Skeletal muscle tissue (tissue), 4 donors: ENCODE measurements around the gene GOLT1A. TPM values are rescaled to one million over a fixed set of nuclear protein-coding genes. Genes with fewer than 3 reads are reported as not detected.

ENCODE experiments used
- H3K27ac ChIP-seq: one replicate; pipeline ENCODE4 v1.7.0; 2013; ENCODE audit warnings: mild to moderate bottlenecking, low read depth, low read length, inconsistent platforms
- H3K27me3 ChIP-seq, 3 donors: one replicate each; pipeline ENCODE4 v1.7.0; 2013; ENCODE audit warnings: low read length in 3 of 3; ENCODE audit not compliant: control insufficient read depth in 3 of 3, insufficient read depth in 3 of 3
- H3K36me3 ChIP-seq, 3 donors: one replicate each; pipeline ENCODE4 v1.7.0; 2013; ENCODE audit warnings: low read length in 3 of 3; ENCODE audit not compliant: control insufficient read depth in 3 of 3, insufficient read depth in 3 of 3
- H3K4me1 ChIP-seq, 3 donors: one replicate each; pipeline ENCODE4 v1.7.0; 2013; ENCODE audit warnings: low read length in 3 of 3, mild to moderate bottlenecking in 3 of 3; ENCODE audit not compliant: control insufficient read depth in 3 of 3, insufficient read depth in 3 of 3
- H3K4me3 ChIP-seq, 3 donors: one replicate each; pipeline ENCODE4 v1.7.0; 2013; ENCODE audit warnings: low read length in 3 of 3
- H3K9ac ChIP-seq, 3 donors: one replicate each; pipeline ENCODE4 v1.7.0; 2013; ENCODE audit warnings: low read length in 3 of 3, mild to moderate bottlenecking in 3 of 3, moderate library complexity in 2 of 3, low read depth in 1 of 3
- H3K9me3 ChIP-seq, 3 donors: one replicate each; pipeline ENCODE4 v1.7.0; 2013; ENCODE audit warnings: low read length in 3 of 3; ENCODE audit not compliant: control insufficient read depth in 3 of 3
- total RNA-seq: library from RNA; depleted of rRNA; stranded (reverse); fragments of >200 nt; gene quantifications from one replicate; pipeline ENCODE4 v1.2.3, GENCODE V29; 2014
- donor health status: Osteomylitis.

The GOLT1A gene
- total RNA-seq, 1 donor from 2014 or later, result not detected

DNA sequence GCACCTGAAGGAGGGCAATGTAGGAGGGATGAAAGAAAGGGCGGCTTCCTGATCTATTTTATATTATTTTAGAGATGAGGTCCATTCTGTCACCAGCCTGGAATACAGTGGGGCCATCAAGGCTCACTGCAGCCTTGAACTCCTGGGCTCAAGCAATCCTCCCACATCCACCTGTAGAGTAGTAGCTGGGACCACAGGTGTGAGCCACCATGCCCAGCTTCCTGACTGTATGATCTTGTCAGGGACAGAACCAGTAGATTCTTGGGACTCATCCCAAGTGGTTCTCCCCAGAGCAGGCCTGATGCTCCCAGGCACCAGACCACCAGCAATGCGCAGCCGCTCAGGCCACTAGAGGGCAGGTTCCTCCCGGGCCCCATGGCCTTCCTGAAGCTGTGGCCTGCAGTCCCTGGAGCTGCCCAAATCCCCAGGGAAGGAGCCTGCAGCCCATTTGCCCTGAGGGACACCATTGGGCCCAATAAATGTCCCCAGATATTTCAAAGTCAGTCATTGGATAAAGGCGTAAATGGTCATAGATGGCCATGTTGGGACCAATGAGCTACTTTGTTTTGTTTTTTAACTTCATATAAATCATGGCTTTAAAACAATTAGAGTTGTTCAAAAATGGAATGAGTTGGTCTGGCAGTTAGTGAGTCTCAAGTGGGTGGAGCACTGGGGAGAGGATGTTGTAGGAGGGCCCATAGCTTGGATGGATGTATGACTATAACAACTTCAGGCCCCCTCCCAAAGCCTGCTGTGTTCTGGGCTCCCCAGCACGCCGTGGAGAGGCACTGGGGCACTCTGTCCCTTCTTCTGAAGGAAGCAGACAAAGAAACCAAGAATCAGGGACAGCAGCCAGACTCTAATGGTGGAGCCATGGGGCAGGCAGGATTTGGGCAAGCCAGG lies 44.7 kb upstream of the GOLT1A start:
- H3K27ac ChIP-seq, result no peak overlapping the region
- H3K4me3 ChIP-seq, result no peak overlapping the region
- H3K36me3 ChIP-seq, result peaks cover 0 to 5% (median 0%) of the 10 kb centered on the region in 3 donors
- H3K27me3 ChIP-seq, result peaks cover 0 to 2% (median 0%) of the 10 kb centered on the region in 3 donors
- no peak overlapping the region for H3K9ac ChIP-seq
- peaks cover 2 to 6% (median 3%) of the 10 kb centered on the region in 3 donors for H3K4me1 ChIP-seq
- H3K9me3 ChIP-seq, result no peaks in the 10 kb centered on the region

DNA sequence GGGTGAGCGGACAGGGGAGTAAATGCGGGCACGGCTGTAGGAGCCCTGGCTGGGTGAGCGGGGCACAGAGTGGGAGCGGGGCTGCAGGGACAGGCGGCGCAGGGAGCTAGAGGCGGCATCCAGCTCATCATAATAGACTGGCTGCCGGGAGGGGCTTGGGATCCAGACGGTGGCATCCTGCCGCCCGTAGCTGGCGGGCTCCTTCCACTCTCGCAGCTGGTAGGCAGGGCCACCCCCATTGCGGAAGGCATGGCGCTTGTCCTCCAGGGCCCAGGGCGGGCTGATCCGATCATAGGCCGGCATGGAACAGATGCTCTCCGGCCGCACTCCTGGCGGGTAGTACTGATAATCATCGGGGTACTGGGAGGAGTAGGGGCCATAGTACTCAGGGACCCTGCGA lies 43.7 kb upstream of the GOLT1A start:
- no peaks in the 10 kb centered on the region for H3K27me3 ChIP-seq
- H3K36me3 ChIP-seq, result peaks cover 0 to 5% (median 0%) of the 10 kb centered on the region in 3 donors

DNA sequence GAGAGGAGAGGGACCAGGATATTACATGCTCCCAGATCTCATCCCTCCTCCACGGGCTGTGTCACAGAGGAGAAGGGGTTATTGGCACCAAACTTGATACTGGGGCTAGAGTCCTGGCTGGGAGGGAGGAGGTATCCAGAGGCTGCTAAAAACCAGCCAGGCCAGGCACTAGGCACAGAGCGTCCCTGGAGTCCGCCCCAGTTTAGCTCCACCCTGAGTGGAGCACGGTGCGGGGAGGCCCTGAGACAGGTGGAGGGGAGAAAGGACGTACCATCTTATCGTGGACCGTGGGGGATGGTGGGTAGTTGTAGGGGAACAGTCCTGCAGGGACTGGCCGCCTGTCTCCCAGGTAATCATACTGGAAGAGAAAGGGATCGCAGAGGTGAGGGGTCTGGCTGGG lies 42.7 kb upstream of the GOLT1A start:
- Histone ChIP-seq H3K4me1 (peaks cover 0 to 5% (median 2%) of the 10 kb centered on the region in 3 donors), H3K9me3 (no peaks in the 10 kb centered on the region), H3K27ac (no peak overlapping the region), H3K27me3 (no peaks in the 10 kb centered on the region), H3K4me3 (no peak overlapping the region), H3K9ac (no peak overlapping the region), H3K36me3 (peaks cover 0 to 5% (median 0%) of the 10 kb centered on the region in 3 donors)

More for the DNA sequence above, 43.7 kb upstream of the GOLT1A start:
- H3K9me3 ChIP-seq, result no peaks in the 10 kb centered on the region
- H3K4me3 ChIP-seq, result no peak overlapping the region
- H3K4me1 ChIP-seq, result peaks cover 0 to 2% (median 0%) of the 10 kb centered on the region in 3 donors
- H3K27ac ChIP-seq, result no peak overlapping the region
- no peak overlapping the region for H3K9ac ChIP-seq

DNA sequence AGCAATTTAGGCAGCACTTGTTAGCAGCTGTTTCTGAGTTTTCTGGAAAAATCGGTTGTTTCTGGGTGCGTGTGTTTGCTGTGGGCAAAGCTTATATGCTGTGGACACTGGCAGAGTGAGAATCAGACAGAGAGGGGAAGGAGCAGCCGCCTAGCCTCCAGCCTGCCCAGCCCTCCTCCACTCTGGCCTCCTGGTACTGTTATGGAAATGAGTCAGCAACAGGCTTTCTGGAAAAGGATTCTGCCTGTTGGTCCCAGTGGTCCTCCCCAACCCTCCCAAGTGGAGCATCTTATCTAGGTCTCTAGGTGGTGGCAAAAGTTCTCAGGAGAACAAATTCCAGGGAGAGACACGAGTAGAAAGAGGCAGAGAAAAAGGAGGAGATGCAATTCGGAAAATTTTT lies 42.2 kb upstream of the GOLT1A start:
- peaks cover 0 to 9% (median 8%) of the 10 kb centered on the region in 3 donors for H3K4me1 ChIP-seq
- H3K27ac ChIP-seq, result no peak overlapping the region
- peaks cover 0 to 2% (median 0%) of the 10 kb centered on the region in 3 donors for H3K36me3 ChIP-seq
- no peak overlapping the region for H3K4me3 ChIP-seq
- no peaks in the 10 kb centered on the region for H3K9me3 ChIP-seq
- no peak overlapping the region for H3K9ac ChIP-seq
- H3K27me3 ChIP-seq, result no peaks in the 10 kb centered on the region

DNA sequence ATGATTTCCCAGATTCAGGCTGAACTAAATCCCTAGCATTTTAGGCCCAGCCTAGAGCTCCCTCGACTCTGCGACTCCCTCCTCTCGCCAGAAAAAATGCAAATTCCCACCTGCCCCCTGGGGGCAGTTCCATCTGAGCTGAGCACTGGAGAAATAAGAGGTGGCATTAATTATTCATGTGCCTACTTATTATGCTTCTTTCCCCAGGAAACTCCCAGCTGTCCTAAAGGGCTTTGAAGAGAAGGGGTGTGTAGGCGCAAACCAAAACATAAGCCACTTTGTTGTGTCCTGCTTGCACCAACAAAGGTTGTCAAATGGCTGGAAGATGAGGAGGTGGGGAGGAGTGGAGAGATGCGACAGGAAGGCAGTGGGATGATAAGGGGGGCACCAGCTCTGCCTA lies 41.4 kb upstream of the GOLT1A start:
- Histone ChIP-seq H3K27me3 (no peaks in the 10 kb centered on the region), H3K9ac (no peak overlapping the region), H3K27ac (no peak overlapping the region), H3K36me3 (peaks cover 0 to 2% (median 0%) of the 10 kb centered on the region in 3 donors), H3K4me3 (no peak overlapping the region), H3K4me1 (peaks cover 0 to 15% (median 14%) of the 10 kb centered on the region in 3 donors), H3K9me3 (no peaks in the 10 kb centered on the region)

DNA sequence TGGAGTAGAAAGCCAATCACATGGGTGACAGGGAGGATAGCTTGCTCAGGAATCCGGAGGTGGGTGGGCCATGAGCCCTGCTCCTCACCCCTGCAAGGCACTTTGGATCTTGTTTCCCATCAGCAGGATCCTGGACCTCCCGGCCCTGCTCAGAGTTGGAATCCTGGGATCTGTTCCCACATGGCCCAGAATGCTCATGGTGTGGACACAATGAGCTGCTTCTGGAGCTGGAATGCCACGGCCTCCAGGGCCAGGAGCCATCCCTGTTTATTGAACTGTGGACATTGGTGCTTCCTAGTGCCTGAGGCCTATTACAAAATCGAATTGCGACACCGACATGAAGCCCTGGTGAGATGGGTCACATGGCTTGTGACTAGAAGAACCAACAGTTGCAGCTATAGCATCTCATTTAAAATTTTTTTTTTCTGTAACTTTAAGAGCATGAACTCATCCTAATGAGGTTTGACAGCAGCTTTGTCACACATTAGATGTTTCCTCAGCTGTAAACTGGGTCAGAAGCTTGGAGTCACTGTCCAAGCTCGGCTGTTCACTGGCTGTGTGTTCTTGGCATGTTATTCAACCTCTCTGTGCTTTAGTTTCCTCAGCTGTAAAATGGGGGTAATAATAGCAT lies 40.4 kb upstream of the GOLT1A start:
- H3K9me3 ChIP-seq, result no peaks in the 10 kb centered on the region
- H3K4me3 ChIP-seq, result no peak overlapping the region
- peaks cover 0 to 3% (median 0%) of the 10 kb centered on the region in 3 donors for H3K36me3 ChIP-seq
- peak overlapping the region in 1 of 3 donors; percentile 8 for H3K9ac ChIP-seq
- H3K27me3 ChIP-seq, result no peaks in the 10 kb centered on the region
- peaks cover 0 to 18% (median 14%) of the 10 kb centered on the region in 3 donors for H3K4me1 ChIP-seq
- no peak overlapping the region for H3K27ac ChIP-seq

DNA sequence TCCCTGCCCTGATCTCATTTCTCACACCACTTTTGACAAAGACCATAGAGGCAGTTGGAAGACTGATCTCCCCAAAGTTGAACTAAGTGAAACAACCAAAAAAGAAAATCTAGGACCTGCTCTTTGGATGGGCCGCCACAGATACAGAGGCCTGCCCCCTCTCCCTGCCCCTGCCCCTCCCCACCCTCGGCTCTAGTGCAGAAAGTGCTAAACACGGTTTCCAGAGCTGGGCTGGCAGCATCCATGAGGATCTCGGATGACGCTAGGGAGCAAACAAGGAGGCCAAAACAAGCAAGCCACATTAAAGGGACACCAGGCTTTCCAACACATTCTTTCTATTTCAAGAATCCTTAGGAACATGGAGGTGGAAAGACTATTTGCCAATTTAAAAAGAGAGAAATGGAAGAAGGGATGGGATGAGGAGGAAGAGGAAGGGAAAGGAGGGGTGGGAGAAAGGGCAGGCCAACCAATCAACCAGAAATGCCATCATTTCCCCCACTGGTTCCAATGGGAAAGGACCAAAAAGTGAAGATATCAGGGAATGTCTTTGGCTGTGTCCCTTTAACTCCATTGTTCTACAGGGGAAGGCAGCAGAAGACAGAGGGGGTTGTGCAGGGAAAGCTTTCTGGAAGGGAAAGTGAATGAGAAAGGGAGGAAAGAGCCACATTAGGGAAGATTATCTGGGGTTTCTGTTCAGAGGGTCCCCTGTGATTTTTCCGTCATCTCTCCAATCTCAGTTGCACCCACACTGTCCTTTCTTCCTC lies 38.3 kb upstream of the GOLT1A start:
- H3K27ac ChIP-seq, result no peak overlapping the region
- H3K36me3 ChIP-seq, result peaks cover 0 to 8% (median 3%) of the 10 kb centered on the region in 3 donors
- H3K4me3 ChIP-seq, result no peak overlapping the region

DNA sequence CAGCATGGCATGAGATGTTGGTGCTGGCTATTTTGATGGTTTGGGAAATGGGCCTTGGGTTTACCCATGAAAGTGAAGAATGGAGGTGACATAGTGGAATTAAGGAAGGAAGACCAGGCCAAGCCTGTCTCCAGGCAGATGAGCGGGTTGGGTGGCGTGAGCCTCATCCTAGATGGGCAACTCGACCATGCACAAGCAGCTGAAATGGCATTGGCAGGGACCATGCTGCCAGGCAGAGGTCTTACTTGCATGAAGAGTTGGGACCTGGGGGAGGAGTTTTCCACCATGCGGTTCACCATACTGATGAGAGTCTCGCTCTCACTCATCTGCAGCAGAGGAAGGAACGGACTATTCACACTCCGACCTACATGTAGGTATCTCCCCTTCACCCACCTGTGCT lies 37.5 kb upstream of the GOLT1A start:
- peaks cover 0 to 4% (median 0%) of the 10 kb centered on the region in 3 donors for H3K27me3 ChIP-seq
- H3K4me3 ChIP-seq, result no peak overlapping the region
- peaks cover 0 to 6% (median 3%) of the 10 kb centered on the region in 3 donors for H3K36me3 ChIP-seq
- peaks cover 0 to 18% (median 11%) of the 10 kb centered on the region in 3 donors for H3K4me1 ChIP-seq
- no peak overlapping the region for H3K9ac ChIP-seq
- no peaks in the 10 kb centered on the region for H3K9me3 ChIP-seq
- H3K27ac ChIP-seq, result no peak overlapping the region

More for the DNA sequence above, 38.3 kb upstream of the GOLT1A start:
- Histone ChIP-seq H3K9me3 (no peaks in the 10 kb centered on the region), H3K4me1 (peaks cover 0 to 18% (median 11%) of the 10 kb centered on the region in 3 donors), H3K27me3 (peaks cover 0 to 4% (median 0%) of the 10 kb centered on the region in 3 donors), H3K9ac (no peak overlapping the region)

DNA sequence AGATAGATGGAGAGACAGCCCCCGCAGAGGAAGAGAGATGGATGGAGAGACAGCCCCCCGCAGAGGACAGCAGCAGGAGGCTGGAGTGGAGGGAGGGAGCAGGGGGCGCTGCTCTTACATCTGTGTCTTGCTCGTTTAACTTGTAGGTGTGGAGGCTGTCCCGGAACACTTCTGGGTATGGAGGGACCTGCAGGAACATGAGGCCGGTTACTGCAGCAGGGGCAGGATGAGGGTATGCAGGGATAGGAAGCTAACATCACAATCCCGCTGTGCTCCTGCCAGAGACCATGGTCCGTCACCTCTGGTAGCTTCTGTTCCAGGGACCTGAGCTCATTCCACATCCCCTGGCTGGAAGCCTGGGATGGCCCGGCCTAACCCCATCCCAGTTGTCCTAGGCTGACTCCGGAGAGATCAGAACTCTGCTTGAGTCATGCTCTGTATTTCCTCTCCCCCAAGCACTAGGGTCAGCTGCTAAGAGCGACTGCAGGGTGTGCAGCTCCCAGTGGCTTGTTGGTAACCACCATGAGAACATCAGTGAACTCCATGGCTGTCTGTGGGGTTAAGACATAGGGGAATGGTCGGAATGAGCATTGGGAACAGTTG lies 36.7 kb upstream of the GOLT1A start:
- Histone ChIP-seq H3K27me3 (peaks cover 0 to 4% (median 0%) of the 10 kb centered on the region in 3 donors), H3K27ac (no peak overlapping the region), H3K9me3 (no peaks in the 10 kb centered on the region), H3K9ac (no peak overlapping the region), H3K36me3 (peaks cover 0 to 8% (median 3%) of the 10 kb centered on the region in 3 donors), H3K4me1 (peaks cover 0 to 18% (median 11%) of the 10 kb centered on the region in 3 donors), H3K4me3 (no peak overlapping the region)
